ENCODE results near the gene NDUFAF8. TPM values are rescaled to one million over a fixed set of nuclear protein-coding genes. Genes with fewer than 3 reads are reported as not detected.

NDUFAF8 gene
- total RNA-seq, 3 donors from 2014 or later: 24.5 to 31.6 (median 31.2) TPM

- intact Hi-C loops (cut with DNase I, micrococcal nuclease): no loop called here
- ATAC-seq (no peak), DNase-seq (no peak)
- Histone ChIP-seq H3K4me1 (ENCODE audit: low read depth) (no peaks in the 10 kb centered on the region), H3K36me3 (ENCODE audit: low read depth) (no peaks in the 10 kb centered on the region), H3K4me3 (no peak overlapping the region), H3K9me3 (no peaks in the 10 kb centered on the region)
- TF ChIP-seq, protein P1, sequence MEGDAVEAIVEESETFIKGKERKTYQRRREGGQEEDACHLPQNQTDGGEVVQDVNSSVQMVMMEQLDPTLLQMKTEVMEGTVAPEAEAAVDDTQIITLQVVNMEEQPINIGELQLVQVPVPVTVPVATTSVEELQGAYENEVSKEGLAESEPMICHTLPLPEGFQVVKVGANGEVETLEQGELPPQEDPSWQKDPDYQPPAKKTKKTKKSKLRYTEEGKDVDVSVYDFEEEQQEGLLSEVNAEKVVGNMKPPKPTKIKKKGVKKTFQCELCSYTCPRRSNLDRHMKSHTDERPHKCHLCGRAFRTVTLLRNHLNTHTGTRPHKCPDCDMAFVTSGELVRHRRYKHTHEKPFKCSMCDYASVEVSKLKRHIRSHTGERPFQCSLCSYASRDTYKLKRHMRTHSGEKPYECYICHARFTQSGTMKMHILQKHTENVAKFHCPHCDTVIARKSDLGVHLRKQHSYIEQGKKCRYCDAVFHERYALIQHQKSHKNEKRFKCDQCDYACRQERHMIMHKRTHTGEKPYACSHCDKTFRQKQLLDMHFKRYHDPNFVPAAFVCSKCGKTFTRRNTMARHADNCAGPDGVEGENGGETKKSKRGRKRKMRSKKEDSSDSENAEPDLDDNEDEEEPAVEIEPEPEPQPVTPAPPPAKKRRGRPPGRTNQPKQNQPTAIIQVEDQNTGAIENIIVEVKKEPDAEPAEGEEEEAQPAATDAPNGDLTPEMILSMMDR (IDR thresholded peaks at IDR 0.05): no peak
Observed at GRCh38 chr17:81261096-81261495, 22.0 kb downstream of the NDUFAF8 start.

- intact Hi-C loops (cut with DNase I, micrococcal nuclease): no loop called here
- no peaks in the 10 kb centered on the region for H3K4me1 ChIP-seq (ENCODE audit: low read depth)
- ATAC-seq (no peak), DNase-seq (no peak)
- H3K4me3 ChIP-seq: no peak overlapping the region
- no peaks in the 10 kb centered on the region for H3K36me3 ChIP-seq (ENCODE audit: low read depth)
- no peaks in the 10 kb centered on the region for H3K9me3 ChIP-seq
- TF ChIP-seq, protein P1 (IDR thresholded peaks at IDR 0.05): no peak
Observed at GRCh38 chr17:81261582-81262336, 22.6 kb downstream of the NDUFAF8 start.

DNA sequence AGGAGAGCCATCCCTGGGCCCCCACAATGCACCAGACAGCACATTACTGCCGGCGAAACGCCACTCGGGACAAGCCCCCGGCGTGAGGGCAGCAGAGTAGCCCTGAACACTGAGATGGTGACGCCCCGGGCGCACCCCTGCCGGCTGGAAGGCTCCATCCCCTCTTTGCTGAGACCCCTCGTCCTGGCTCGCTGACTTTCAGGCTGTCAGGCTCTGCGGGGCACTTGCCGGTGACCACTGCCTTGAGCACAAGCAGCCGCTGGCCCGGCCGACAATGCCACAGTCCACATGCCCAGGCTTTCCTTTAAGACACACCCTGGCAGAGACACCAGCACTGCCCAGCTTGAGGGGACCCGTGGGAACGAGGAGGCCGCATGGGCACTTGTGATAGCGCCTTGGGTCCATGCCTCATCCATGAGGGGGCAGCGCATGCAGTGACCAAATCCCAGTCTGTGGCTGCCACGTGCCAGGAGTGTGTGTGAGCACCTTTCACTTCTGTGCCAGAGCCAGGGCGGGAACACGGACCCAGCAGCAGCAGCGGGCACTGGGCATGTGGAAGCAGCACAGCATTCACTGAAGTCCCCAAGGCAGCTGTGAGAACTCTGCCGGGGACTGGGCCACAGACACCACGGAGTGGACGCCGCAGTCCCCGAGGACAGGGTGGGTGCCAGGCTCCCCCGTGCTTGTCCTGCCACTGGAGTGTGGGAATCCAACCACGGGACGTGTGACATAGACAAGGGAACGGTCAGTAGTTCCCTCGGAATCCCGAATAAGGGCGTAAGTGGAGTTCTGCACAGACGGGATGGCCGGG is 24.5 kb downstream of the NDUFAF8 start:
- ATAC-seq: no peak
- no peak for DNase-seq
- intact Hi-C loops (cut with DNase I, micrococcal nuclease): no loop called here
- H3K4me3 ChIP-seq: no peak overlapping the region
- no peaks in the 10 kb centered on the region for H3K9me3 ChIP-seq
- H3K36me3 ChIP-seq (ENCODE audit: low read depth): no peaks in the 10 kb centered on the region
- H3K4me1 ChIP-seq (ENCODE audit: low read depth): no peaks in the 10 kb centered on the region
- TF ChIP-seq, protein P1 (IDR thresholded peaks at IDR 0.05): no peak

GRCh38 chr17:81264640-81265039 is 25.5 kb downstream of the NDUFAF8 start:
- Histone ChIP-seq H3K36me3 (ENCODE audit: low read depth) (no peaks in the 10 kb centered on the region), H3K4me3 (no peak overlapping the region), H3K9me3 (no peaks in the 10 kb centered on the region), H3K4me1 (ENCODE audit: low read depth) (no peaks in the 10 kb centered on the region)
- DNase-seq: no peak
- no peak for ATAC-seq
- intact Hi-C loops (cut with DNase I, micrococcal nuclease): no loop called here
- TF ChIP-seq, protein P1 (IDR thresholded peaks at IDR 0.05): no peak

DNA sequence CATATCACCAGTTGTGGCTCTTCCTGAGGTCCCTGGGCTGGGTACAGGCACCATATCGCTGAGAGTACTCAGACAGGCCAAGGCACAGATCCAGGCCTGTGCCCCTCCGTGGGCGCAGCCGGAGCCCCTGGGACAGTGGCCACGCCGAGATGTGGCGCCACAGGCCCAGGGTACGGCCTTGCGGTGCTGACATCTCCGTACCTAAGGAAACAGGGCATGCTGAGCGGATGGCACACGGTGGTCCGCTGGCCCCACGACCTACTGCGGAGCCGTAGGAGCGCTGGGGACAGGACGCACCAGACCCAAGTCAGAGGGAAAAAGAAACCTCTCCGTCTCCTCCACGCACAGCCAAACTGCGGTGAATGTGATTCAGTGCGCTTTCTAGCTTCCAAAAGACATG is 26.5 kb downstream of the NDUFAF8 start:
- TF ChIP-seq, protein P1 (IDR thresholded peaks at IDR 0.05): no peak

More for the DNA sequence above, 26.5 kb downstream of the NDUFAF8 start:
- DNase-seq (no peak), ATAC-seq (no peak)
- intact Hi-C loops (cut with DNase I, micrococcal nuclease): no loop called here
- no peaks in the 10 kb centered on the region for H3K36me3 ChIP-seq (ENCODE audit: low read depth)
- H3K4me3 ChIP-seq: no peak overlapping the region
- no peaks in the 10 kb centered on the region for H3K9me3 ChIP-seq
- no peaks in the 10 kb centered on the region for H3K4me1 ChIP-seq (ENCODE audit: low read depth)
